ENCODE data around the gene REG3G.
"Not testable (repeated sequence)": the region's sequence is repeated elsewhere in the genome, so short reads cannot be mapped to it uniquely, and the experiment has no call there.

REG3G gene

DNA sequence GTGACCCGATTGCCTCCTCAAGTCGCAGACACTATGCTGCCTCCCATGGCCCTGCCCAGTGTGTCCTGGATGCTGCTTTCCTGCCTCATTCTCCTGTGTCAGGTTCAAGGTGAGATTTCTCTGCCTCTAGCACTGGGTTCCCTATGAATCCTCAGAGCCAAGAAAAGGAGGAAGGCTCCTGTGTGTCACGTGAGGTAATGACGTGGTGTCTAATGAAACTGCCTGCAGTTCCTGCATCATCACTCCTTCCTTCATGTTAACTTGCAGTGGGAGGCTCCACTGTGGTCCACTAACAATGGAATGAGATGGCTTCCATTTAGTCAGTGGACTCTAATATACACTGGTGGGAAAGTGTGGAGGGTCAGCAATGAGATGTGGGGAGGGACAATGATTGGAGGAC is 559 bp downstream of the REG3G start:
- DNase-seq, result no peak

DNA sequence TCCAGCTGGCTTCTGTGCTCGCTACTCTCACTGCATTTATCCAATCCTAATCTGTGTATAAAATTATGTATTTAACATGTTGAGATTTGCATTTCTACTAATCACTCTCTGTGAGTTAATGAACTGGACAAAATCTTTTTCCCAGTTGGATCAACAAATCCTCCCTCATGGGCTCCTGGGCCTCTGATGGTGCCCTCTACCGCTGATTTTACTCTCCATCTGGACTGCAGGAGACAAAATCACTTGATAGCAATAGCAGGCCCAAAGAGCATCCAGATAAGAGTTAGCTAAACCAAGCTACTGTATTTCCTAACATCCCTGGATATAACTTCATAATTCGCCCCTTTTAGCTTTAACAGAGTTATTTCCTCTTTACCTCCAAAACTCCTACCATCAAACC is 14.4 kb downstream of the REG3G start:
- DNase-seq, result no peak

DNA sequence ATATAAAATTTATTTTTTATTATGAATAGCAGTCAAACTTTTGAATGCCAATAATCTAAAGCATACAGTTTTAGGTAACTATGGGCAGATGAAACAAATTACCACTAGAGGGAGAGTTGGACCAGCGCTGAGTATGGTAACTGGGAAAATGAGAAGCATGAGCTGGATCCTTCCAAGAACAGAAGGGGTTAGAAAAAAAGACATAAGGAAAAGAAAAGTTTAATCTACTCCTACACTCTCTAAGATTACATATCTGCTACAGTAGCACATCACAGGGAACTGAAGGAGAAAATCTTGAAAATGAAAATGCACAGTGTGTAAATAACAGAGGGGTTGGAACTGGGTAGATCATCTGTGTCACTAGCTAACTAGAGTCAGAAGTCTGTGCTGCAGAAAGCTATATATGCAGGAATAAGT is 15.5 kb downstream of the REG3G start:
- peak in 1 of 2 experiments; percentile 30 for DNase-seq

DNA sequence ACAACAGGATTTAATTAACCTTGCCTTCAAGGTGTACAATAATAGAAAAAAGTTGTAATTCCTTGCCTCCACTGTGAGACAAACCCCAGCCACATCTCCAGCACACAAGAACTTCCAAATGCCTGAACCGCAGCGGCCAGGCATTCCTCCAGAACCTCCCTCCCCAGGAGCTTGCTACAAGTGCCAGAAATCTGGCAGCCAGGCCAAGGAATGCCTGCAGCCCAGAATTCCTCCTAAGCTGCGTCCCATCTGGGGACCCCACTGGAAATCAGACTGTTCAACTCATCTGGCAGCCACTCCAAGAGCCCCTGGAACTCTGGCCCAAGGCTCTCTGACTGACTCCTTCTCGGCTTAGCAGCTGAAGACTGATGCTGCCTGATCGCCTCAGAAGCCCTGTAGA is 28.0 kb downstream of the REG3G start:
- not testable (repeated sequence) for DNase-seq

DNA sequence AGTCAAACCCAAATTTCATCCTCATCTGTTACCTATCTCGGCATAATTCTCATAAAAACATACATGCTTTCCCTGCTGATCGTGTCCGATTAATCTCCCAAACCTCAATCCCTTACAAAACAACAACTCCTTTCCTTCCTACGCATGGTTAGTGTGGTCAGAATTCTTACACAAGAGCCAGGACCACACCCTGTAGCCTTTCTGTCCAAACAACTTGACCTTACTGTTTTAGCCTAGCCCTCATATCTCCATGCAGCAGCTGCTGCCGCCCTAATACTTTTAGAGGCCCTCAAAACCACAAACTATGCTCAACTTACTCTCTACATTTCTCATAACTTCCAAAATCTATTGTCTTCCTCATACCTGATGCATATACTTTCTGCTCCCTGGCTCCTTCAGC is 29.3 kb downstream of the REG3G start:
- not testable (repeated sequence) for DNase-seq

DNA sequence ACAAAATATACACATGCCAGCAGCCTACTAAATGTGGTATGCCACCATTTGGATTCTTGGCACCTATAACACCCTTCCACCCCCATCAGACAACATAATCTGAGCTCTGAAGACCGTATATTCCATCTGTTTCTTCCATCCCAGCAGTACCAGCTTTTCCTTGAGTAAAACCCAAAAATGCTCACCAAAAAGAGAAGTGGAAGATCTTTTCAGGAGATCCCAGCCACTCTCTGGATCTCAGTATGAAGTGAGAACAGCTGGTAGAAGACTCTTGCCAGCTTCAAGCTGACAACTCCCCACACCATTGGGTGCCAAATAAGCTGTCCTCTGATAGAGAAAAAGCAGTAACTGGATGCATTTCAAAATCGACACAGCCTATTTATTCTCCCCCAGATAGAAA is 39.7 kb downstream of the REG3G start:
- DNase-seq, result no peak

DNA sequence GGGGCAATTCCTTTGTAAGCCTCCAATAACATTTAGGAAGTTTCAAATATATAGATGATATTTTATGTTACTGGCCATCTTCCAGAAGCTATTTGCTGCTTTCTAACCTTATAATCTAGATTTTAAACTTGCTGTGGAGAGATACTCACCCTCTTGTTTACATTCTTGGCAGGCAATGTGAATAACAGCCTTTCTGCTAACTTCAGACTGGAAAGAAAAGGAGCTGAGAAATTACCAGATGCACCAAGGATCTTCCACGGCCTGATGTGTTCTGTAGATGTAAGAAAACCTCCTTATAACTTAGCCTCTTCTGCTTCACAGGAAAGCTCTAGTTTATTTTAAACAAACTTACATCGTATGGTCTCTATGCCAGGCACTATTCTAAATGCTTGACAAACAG is 45.6 kb downstream of the REG3G start:
- no peak for DNase-seq
